Mesothelial cell of epicardium (in vitro differentiated cells): ENCODE results near the gene SIT1. TPM values are rescaled to one million over a fixed set of nuclear protein-coding genes. Genes with fewer than 3 reads are reported as not detected.

ENCODE experiments used
- DNase-seq, 2 experiments: peaks; one replicate each; pipeline ENCODE4 v3.0.0; 2021; ENCODE audit warnings: low spot score in 2 of 2; ENCODE audit not compliant: unreplicated experiment in 2 of 2
- H3K27ac Mint-ChIP-seq: 2 replicates; pipeline ENCODE4 v1.8.0; 2021; ENCODE audit warnings: mixed read lengths
- H3K27me3 Mint-ChIP-seq: 2 replicates; pipeline ENCODE4 v1.8.0; 2021; ENCODE audit warnings: low read depth, mixed read lengths
- H3K36me3 Mint-ChIP-seq: 2 replicates; pipeline ENCODE4 v1.8.0; 2021; ENCODE audit warnings: mixed read lengths
- H3K4me1 Mint-ChIP-seq: 2 replicates; pipeline ENCODE4 v1.8.0; 2021; ENCODE audit warnings: mixed read lengths
- H3K4me3 Mint-ChIP-seq: 2 replicates; pipeline ENCODE4 v1.8.0; 2021; ENCODE audit warnings: mild to moderate bottlenecking, moderate library complexity, mixed read lengths
- H3K9me3 Mint-ChIP-seq: 2 replicates; pipeline ENCODE4 v1.8.0; 2021; ENCODE audit warnings: mixed read lengths
- total RNA-seq: library from RNA; stranded (reverse); gene quantifications from 3 replicates; pipeline ENCODE4 v1.2.1, GENCODE V29; 2021
- TF ChIP-seq, protein P1 (sequence below): fragments of 200-600 bp; sonication (generic); IDR thresholded peaks from one replicate; pipeline ENCODE4 v1.5.0; 2021; ENCODE audit warnings: antibody characterized with exemption; ENCODE audit not compliant: unreplicated experiment

SIT1 gene
- total RNA-seq, 1 donor from 2014 or later: not detected

- no peak for DNase-seq
- peaks cover 10% of the 10 kb centered on the region for H3K4me1 Mint-ChIP-seq
- H3K4me3 Mint-ChIP-seq: no peak overlapping the region
- H3K27me3 Mint-ChIP-seq: no peaks in the 10 kb centered on the region
- TF ChIP-seq, protein P1, sequence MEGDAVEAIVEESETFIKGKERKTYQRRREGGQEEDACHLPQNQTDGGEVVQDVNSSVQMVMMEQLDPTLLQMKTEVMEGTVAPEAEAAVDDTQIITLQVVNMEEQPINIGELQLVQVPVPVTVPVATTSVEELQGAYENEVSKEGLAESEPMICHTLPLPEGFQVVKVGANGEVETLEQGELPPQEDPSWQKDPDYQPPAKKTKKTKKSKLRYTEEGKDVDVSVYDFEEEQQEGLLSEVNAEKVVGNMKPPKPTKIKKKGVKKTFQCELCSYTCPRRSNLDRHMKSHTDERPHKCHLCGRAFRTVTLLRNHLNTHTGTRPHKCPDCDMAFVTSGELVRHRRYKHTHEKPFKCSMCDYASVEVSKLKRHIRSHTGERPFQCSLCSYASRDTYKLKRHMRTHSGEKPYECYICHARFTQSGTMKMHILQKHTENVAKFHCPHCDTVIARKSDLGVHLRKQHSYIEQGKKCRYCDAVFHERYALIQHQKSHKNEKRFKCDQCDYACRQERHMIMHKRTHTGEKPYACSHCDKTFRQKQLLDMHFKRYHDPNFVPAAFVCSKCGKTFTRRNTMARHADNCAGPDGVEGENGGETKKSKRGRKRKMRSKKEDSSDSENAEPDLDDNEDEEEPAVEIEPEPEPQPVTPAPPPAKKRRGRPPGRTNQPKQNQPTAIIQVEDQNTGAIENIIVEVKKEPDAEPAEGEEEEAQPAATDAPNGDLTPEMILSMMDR: no peak
- no peaks in the 10 kb centered on the region for H3K9me3 Mint-ChIP-seq
- peaks cover 28% of the 10 kb centered on the region for H3K36me3 Mint-ChIP-seq
- no peak overlapping the region for H3K27ac Mint-ChIP-seq
Observed at GRCh38 chr9:35682051-35682450, 31.3 kb upstream of the SIT1 start.

- no peaks in the 10 kb centered on the region for H3K9me3 Mint-ChIP-seq
- no peak overlapping the region for H3K27ac Mint-ChIP-seq
- H3K4me1 Mint-ChIP-seq: peaks cover 5% of the 10 kb centered on the region
- TF ChIP-seq, protein P1: no peak
- no peak for DNase-seq
- H3K27me3 Mint-ChIP-seq: no peaks in the 10 kb centered on the region
- H3K4me3 Mint-ChIP-seq: no peak overlapping the region
- H3K36me3 Mint-ChIP-seq: peaks cover 28% of the 10 kb centered on the region
Observed at GRCh38 chr9:35681341-35682002, 30.7 kb upstream of the SIT1 start.

DNA sequence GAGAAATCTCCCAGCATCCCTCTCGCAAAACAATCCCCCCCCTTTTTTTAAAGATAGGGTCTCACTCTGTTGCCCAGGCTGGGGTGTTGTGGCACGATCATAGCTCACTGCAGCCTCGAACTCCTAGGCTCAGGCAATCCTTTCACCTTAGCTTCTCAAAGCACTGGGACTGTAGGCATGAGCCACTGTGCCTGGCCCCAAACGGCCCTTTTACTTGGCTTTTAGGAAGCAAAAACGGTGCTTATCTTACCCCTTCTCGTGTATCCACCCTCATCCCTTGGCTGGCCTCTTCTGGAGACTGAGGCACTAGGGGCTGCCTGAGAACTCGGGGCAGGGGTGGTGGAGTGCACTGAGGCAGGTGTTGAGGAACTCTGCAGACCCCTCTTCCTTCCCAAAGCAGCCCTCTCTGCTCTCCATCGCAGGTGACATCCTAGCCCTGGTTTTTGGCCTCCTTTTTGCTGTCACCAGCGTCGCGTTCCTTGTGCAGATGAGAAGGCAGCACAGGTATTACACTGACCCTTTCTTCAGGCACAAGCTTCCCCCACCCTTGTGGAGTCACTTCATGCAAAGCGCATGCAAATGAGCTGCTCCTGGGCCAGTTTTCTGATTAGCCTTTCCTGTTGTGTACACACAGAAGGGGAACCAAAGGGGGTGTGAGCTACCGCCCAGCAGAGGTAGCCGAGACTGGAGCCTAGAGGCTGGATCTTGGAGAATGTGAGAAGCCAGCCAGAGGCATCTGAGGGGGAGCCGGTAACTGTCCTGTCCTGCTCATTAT lies 29.8 kb upstream of the SIT1 start:
- DNase-seq: no peak
- H3K4me3 Mint-ChIP-seq: no peak overlapping the region
- no peaks in the 10 kb centered on the region for H3K27me3 Mint-ChIP-seq
- TF ChIP-seq, protein P1: no peak
- peaks cover 23% of the 10 kb centered on the region for H3K36me3 Mint-ChIP-seq
- no peak overlapping the region for H3K27ac Mint-ChIP-seq
- H3K4me1 Mint-ChIP-seq: peaks cover 4% of the 10 kb centered on the region
- no peaks in the 10 kb centered on the region for H3K9me3 Mint-ChIP-seq

GRCh38 chr9:35679766-35680330 lies 29.1 kb upstream of the SIT1 start:
- Mint-ChIP-seq H3K4me1 (peaks cover 4% of the 10 kb centered on the region), H3K4me3 (no peak overlapping the region), H3K9me3 (no peaks in the 10 kb centered on the region), H3K36me3 (peaks cover 23% of the 10 kb centered on the region), H3K27me3 (no peaks in the 10 kb centered on the region), H3K27ac (no peak overlapping the region)
- DNase-seq: no peak
- TF ChIP-seq, protein P1: no peak

- Mint-ChIP-seq H3K4me1 (peaks cover 7% of the 10 kb centered on the region), H3K36me3 (peaks cover 19% of the 10 kb centered on the region), H3K27ac (no peak overlapping the region), H3K27me3 (no peaks in the 10 kb centered on the region), H3K4me3 (no peak overlapping the region), H3K9me3 (no peaks in the 10 kb centered on the region)
- TF ChIP-seq, protein P1: no peak
- DNase-seq: no peak
Observed at GRCh38 chr9:35679091-35679490, 28.4 kb upstream of the SIT1 start.
